Right hindlimb (tissue), 1 donor: ENCODE measurements around the gene SNRNP35.
"Not testable (repeated sequence)": the region's sequence is repeated elsewhere in the genome, so short reads cannot be mapped to it uniquely, and the experiment has no call there.

Experiments
- DNase-seq: peaks from one replicate; pipeline ENCODE4 v3.0.0-alpha.2; 2018

Gene SNRNP35

GRCh38 chr12:123491056-123491455 is 33.1 kb downstream of the SNRNP35 start:
- DNase-seq, result no peak

GRCh38 chr12:123491481-123491880 is 33.5 kb downstream of the SNRNP35 start:
- no peak for DNase-seq

- not testable (repeated sequence) for DNase-seq
Observed at GRCh38 chr12:123492339-123493039, 34.5 kb downstream of the SNRNP35 start.

GRCh38 chr12:123494124-123494851 is 36.3 kb downstream of the SNRNP35 start:
- DNase-seq, result no peak

- no peak for DNase-seq
Observed at GRCh38 chr12:123497065-123497464, 39.1 kb downstream of the SNRNP35 start.

- DNase-seq, result no peak
Observed at GRCh38 chr12:123498126-123498825, 40.3 kb downstream of the SNRNP35 start.

GRCh38 chr12:123499332-123499731 is 41.4 kb downstream of the SNRNP35 start:
- no peak for DNase-seq

GRCh38 chr12:123502163-123502704 is 44.3 kb downstream of the SNRNP35 start:
- no peak for DNase-seq

GRCh38 chr12:123506059-123506842 is 48.3 kb downstream of the SNRNP35 start:
- no peak for DNase-seq

GRCh38 chr12:123506843-123507236 is 48.9 kb downstream of the SNRNP35 start:
- DNase-seq, result no peak

- no peak for DNase-seq
Observed at GRCh38 chr12:123512838-123513665, 55.1 kb downstream of the SNRNP35 start.

- no peak for DNase-seq
Observed at GRCh38 chr12:123513805-123514204, 55.9 kb downstream of the SNRNP35 start.

GRCh38 chr12:123514582-123515221 is 56.8 kb downstream of the SNRNP35 start:
- not testable (repeated sequence) for DNase-seq

GRCh38 chr12:123516216-123516780 is 58.4 kb downstream of the SNRNP35 start:
- DNase-seq, result no peak
